ENCODE measurements around the gene CHORDC1. TPM values are rescaled to one million over a fixed set of nuclear protein-coding genes. Genes with fewer than 3 reads are reported as not detected.
"Not testable (repeated sequence)": the region's sequence is repeated elsewhere in the genome, so short reads cannot be mapped to it uniquely, and the experiment has no call there.

CHORDC1 gene
- total RNA-seq: 10 to 100 TPM; 31.1 to 37.6 TPM
- long read RNA-seq, transcript CHORDC1-201 (11 exons, 2,654 nt): major isoform, 23 of 24 reads
- long read RNA-seq, partial matches to known transcripts: 1 of 24 reads
- long read RNA-seq, other reads (novel, unspliced or antisense): 0 of 24 reads

DNA sequence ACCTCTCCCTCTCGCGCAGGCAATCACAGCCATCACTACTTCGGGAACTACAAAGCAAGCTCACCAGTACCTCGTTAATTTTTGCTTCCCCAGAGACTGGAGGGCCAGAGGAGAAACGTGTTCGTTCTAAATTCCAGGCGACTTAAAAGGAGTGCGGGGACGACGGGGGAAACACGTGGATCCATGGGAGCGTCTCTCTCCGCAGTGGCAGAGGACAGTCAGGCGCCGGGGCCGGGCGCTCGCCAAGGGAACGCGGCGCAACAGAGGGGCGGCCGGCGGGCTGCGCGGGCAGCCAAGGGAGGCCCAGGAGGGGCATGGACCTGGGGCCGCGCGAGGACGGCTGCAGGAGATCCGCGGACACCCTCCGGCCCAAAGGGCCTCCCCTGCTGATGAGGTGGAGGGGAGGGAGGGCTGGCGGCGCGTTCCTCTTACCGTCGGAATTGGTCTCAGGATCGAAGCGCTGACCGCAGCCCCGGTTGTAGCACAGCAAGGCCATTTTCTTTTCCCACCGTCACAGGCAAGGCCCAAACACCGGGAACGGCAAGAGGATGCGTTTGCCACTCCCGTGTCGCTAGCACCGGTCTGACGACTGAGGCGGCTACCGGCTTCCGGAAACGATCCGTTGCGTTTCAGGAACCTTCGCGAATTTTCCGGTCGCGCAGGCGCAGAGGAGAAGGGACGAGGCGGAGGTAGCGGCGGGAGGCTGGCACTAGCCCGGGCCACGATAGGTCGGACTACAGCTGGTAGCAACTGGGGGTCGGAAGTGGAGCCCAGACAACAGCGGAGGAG, at the start of gene CHORDC1:
Gene CHORDC1 (minus strand): TSS at position 591 of the 789 bp plus-strand sequence. CDS start 95 bp downstream, at position 496.
- intact Hi-C loops (cut with DNase I): no loop called here
- DNase-seq (peak; percentile 95), ATAC-seq (peak; percentile 96 to 98)

GRCh38 chr11:90257158-90257525, 34.3 kb upstream of the CHORDC1 start:
- intact Hi-C loops (cut with DNase I): no loop called here
- DNase-seq (no peak), ATAC-seq (no peak)

DNA sequence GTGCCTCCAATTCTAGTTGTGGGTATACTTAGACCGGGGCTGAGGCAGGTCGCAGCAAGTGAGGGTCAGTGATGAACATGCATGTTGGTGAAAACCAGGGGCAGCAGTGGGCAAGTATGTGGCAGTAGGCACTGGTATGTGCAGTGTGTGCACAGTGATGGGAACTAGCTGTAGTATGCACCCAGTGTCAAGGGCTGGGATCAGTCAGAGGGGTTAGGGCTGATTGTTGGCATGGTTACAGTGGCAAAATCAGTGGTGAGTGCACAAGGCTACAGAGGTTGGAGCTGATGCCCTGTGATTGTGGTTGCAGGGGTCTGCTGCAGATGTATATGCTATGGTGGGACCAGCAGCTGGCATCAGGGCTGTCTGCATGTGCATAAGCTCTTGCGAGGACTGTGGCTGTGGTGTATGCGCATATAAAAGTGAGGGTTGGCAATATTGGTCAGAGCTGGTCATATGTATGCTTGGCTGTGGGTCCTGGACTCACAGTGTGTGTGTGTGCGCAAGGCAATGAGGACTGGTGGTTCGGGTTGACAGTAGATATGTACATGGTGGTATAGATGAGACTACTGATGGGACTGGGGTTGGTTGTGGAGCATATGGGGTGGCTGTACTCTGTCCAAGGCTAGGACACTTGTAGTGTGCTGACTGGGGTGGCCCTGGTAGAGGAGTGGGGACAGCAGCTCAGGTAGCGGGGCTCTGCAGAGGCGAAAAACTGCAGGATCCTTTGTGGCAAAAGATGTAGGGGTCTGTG, 33.7 kb upstream of the CHORDC1 start:
- intact Hi-C loops (cut with DNase I): no loop called here
- ATAC-seq: no peak
- no peak for DNase-seq

DNA sequence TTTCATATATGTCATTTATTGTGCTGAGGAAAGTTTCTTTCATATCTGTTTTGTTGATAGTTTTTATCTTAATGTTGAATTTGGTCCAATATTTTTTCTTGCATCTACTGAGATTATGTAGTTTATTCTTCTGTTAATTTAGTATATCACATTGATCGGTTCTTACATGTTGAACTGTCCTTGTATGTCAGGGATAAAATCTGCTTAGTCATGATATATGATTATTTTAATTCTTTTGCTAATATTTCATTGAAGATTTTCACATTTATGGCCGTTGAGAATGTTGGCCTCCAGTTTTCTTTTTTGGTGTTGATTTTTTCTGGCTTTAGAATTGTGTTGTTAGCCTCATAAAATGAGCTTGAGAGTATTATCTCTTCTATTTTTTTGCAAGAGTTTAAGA, 31.2 kb upstream of the CHORDC1 start:
- intact Hi-C loops (cut with DNase I): no loop called here
- ATAC-seq (no peak), DNase-seq (no peak)

GRCh38 chr11:90252053-90252452, 29.2 kb upstream of the CHORDC1 start:
- ATAC-seq (no peak), DNase-seq (no peak)
- intact Hi-C loops (cut with DNase I): no loop called here

- intact Hi-C loops (cut with DNase I): no loop called here
- no peak for ATAC-seq
- DNase-seq: no peak
Observed at GRCh38 chr11:90251599-90251998, 28.8 kb upstream of the CHORDC1 start.

GRCh38 chr11:90250970-90251369, 28.1 kb upstream of the CHORDC1 start:
- no peak for ATAC-seq
- intact Hi-C loops (cut with DNase I): no loop called here
- no peak for DNase-seq

- DNase-seq (no peak), ATAC-seq (no peak)
- intact Hi-C loops (cut with DNase I): no loop called here
Observed at GRCh38 chr11:90246468-90246867, 23.6 kb upstream of the CHORDC1 start.

GRCh38 chr11:90243534-90243933, 20.7 kb upstream of the CHORDC1 start:
- intact Hi-C loops (cut with DNase I): no loop called here
- ATAC-seq (no peak), DNase-seq (no peak)

- no peak for DNase-seq
- intact Hi-C loops (cut with DNase I): no loop called here
- ATAC-seq: no peak
Observed at GRCh38 chr11:90242894-90243416, 20.1 kb upstream of the CHORDC1 start.

GRCh38 chr11:90241414-90241813, 18.6 kb upstream of the CHORDC1 start:
- DNase-seq: no peak
- no peak for ATAC-seq
- intact Hi-C loops (cut with DNase I): no loop called here

DNA sequence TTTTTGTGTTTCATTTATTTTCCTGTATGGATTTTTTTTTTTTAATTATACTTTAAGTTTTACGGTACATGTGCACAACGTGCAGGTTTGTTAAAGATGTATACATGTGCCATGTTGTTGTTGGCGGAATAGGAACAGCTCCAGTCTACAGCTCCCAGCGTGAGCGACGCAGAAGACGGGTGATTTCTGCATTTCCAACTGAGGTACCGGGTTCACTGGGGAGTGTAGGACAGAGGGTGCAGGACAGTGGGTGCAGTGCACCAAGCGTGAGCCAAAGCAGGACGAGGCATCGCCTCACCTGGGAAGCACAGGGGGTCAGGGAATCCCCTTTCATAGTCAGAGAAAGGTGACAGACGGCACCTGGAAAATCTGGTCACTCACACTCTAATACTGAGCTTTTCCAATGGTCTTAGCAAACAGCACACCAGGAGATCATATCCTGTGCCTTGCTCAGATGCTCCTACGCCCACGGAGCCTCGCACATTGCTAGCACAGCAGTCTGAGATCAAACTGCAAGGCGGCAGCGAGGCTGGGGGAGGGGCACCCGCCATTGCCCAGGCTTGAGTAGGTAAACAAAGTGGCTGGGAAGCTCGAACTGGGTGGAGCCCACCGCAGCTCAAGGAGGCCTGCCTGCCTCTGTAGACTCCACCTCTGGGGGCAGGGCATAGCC, 17.3 kb upstream of the CHORDC1 start:
- ATAC-seq; intact Hi-C loops (cut with DNase I); DNase-seq: not testable (repeated sequence)

DNA sequence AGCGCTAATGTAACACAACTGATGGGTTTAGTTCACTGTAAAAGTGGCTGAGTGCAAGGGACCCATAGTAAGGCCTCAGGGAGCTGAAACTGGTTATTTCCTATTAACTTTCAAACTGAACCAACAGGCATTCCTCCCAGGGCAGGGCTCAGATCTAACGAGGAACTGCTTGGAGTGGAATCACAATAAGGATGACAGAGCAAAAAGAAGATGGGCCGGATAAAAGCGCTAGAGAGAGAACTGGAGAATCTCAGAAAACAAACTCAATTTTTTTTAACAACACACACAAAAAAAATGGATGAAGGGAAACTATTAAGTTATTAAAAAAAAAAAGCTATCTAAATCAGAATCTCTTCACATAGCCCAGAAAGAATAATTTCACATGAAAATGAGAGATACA, 14.2 kb upstream of the CHORDC1 start:
- DNase-seq (no peak), ATAC-seq (no peak)
- intact Hi-C loops (cut with DNase I): no loop called here

DNA sequence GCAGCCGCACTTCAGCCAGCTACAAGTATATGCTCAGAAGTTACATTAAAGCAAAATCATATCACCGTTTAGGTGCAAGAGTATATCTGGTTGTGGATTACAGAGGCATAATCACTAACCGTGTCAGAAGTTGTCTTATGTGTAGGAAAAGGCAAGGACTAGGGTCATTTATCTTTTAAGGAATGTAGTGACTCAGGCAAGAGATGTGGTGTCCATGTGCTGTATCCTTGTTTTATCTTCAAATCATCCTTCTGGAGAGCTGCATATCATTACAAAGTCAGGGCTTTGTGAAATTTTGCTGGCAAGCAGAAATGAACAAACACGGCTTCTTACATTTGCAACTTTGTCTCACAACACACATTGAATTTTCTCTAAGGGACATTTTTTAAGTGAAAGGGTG, 12.7 kb upstream of the CHORDC1 start:
- DNase-seq (no peak), ATAC-seq (no peak)
- intact Hi-C loops (cut with DNase I): no loop called here

- DNase-seq (no peak), ATAC-seq (no peak)
- intact Hi-C loops (cut with DNase I): no loop called here
Observed at GRCh38 chr11:90234977-90235376, 12.1 kb upstream of the CHORDC1 start.

- no peak for DNase-seq
- no peak for ATAC-seq
- intact Hi-C loops (cut with DNase I): no loop called here
Observed at GRCh38 chr11:90229791-90230190, 6.9 kb upstream of the CHORDC1 start.

GRCh38 chr11:90228056-90228455, 5.2 kb upstream of the CHORDC1 start:
- ATAC-seq: no peak
- intact Hi-C loops (cut with DNase I): no loop called here
- DNase-seq: no peak

- intact Hi-C loops (cut with DNase I): no loop called here
Observed at GRCh38 chr11:90223248-90223585, 368 bp upstream of the CHORDC1 start.

DNA sequence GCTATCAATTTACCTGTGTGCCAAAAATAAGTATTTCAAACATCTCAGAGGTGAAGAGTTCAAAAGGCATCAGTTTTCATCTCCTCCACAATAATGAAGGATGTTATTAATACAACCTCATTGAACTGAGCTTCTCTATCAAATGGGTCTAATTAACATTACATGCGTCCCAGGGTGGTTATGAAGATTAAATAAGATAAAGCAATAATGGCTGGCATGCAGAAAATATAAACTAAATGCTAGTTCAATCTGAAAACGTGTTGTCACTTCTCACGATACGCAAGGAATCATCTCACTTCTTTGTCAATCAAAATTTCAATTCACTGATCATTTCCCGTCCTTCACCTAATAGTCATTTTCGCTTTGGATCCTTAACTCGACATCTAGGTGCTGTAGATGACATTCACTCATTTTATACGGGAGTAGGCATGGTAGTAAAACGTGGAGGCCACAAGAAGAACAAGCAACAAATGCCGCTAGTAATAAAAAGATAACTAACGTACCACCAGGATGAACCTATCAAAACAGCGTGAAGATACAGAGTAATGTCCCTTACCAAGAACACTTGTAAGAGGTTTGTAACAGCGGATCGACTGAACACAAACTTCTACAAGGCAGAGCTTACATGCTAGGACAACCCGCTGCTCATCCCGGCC, 918 bp downstream of the CHORDC1 start:
- ATAC-seq: no peak
- DNase-seq: no peak
- intact Hi-C loops (cut with DNase I): no loop called here

More at GRCh38 chr11:90223248-90223585, 368 bp upstream of the CHORDC1 start:
- DNase-seq (no peak), ATAC-seq (peak; percentile 64 to 75)
